Measurements from ENCODE around the gene METTL8. TPM values are rescaled to one million over a fixed set of nuclear protein-coding genes. Genes with fewer than 3 reads are reported as not detected.

The METTL8 gene
- total and polyA plus RNA-seq, 2 of the 13 experiments (the other 11 are each of a cell fraction or from before 2014, with no cell fraction given) = 18.6 to 68.2 TPM

GRCh38 chr2:171433763-171434012, at the start of gene METTL8 (continued):
- no peak for TF ChIP-seq ZBTB40 (IDR thresholded peaks at IDR 0.05)
- TF ChIP-seq ZBTB40 (CRISPR knock-in tag; IDR thresholded peaks at IDR 0.05) = no peak
- no peak for TF ChIP-seq PAWR (CRISPR knock-in tag; IDR thresholded peaks at IDR 0.05; ENCODE audit: borderline replicate concordance)
- 0 out of 2 replicates have a peak, but pooled peaks have one; percentile 54 for TF ChIP-seq PHF8 (CRISPR knock-in tag; IDR thresholded peaks at IDR 0.05)
- TF ChIP-seq ZNF142 (CRISPR knock-in tag; IDR thresholded peaks at IDR 0.05) = no peak
- no peak for TF ChIP-seq AHR (CRISPR knock-in tag; IDR thresholded peaks at IDR 0.05)
- peak; percentile 70 for TF ChIP-seq RBM39 (IDR thresholded peaks at IDR 0.05; ENCODE audit: low read depth, low read length, poor library complexity, severe bottlenecking)
- TF ChIP-seq ZNF704 (CRISPR knock-in tag; IDR thresholded peaks at IDR 0.05; ENCODE audit: borderline replicate concordance) = no peak; the same call in 1 of the 2 replicates
- TF ChIP-seq ZFP36 (IDR thresholded peaks at IDR 0.05; ENCODE audit: borderline replicate concordance, low read depth, low read length, partially characterized antibody) = no peak
- peak; percentile 65; the same call in 1 of the 2 replicates for TF ChIP-seq ATF2 (CRISPR knock-in tag; IDR thresholded peaks at IDR 0.05)
- TF ChIP-seq SP1 (IDR thresholded peaks at IDR 0.05) = no peak
- TF ChIP-seq SP1 (CRISPR knock-in tag; IDR thresholded peaks at IDR 0.05) = no peak
- peak; percentile 69 for TF ChIP-seq BHLHE40 (IDR thresholded peaks at IDR 0.05; ENCODE audit: low read length)
- TF ChIP-seq SP4 (CRISPR knock-in tag; IDR thresholded peaks at IDR 0.05) = no peak

Data from HepG2 (cell line).